H1 (cell line): ENCODE data around the gene MYL6B. TPM values are rescaled to one million over a fixed set of nuclear protein-coding genes. Genes with fewer than 3 reads are reported as not detected.

Source experiments
- CTCF ChIA-PET: fragments of 300-600 bp; sonication (Branson Sonifier 250); formaldehyde crosslinking; loops from one replicate; lab custom pipeline; 2021; ENCODE audit not compliant: partially characterized antibody; lab: Charles Lee
- POLR2A ChIA-PET: fragments of 300-600 bp; sonication (Branson Sonifier 250); formaldehyde crosslinking; loops from one replicate; lab custom pipeline; 2021; ENCODE audit warnings: inconsistent platforms; ENCODE audit not compliant: partially characterized antibody; lab: Charles Lee
- DNase-seq, 2 experiments: peaks; one replicate each; pipeline versions ENCODE4 v3.0.0 to v3.0.0-alpha.2; 2010 to 2022; ENCODE audit warnings: low spot score in 2 of 2, low read depth in 1 of 2, mixed read lengths in 1 of 2
- FAIRE-seq: peaks from 2 replicates; lab custom pipeline; 2011; peaks lifted over from hg19 to GRCh38; lab: Jason Lieb, UNC
- H2AFZ ChIP-seq: 2 replicates; pipeline ENCODE4 v1.8.1; 2012; ENCODE audit warnings: low read length, inconsistent platforms
- H2AK5ac ChIP-seq: 2 replicates; pipeline ENCODE4 v1.6.1; 2013; ENCODE audit warnings: low read depth, low read length
- H2BK120ac ChIP-seq: replicated peaks from 2 replicates; pipeline ENCODE3; 2013; ENCODE audit warnings: low read depth, low read length, inconsistent platforms
- H2BK12ac ChIP-seq: 2 replicates; pipeline ENCODE4 v1.6.1; 2013; ENCODE audit warnings: low read depth, low read length
- H2BK15ac ChIP-seq: 2 replicates; pipeline ENCODE4 v1.6.1; 2013; ENCODE audit warnings: low read length
- H2BK20ac ChIP-seq: 2 replicates; pipeline ENCODE4 v1.6.1; 2013; ENCODE audit warnings: low read length
- H2BK5ac ChIP-seq: 2 replicates; pipeline ENCODE4 v1.6.1; 2013; ENCODE audit warnings: low read depth, low read length
- H3K14ac ChIP-seq: 2 replicates; pipeline ENCODE4 v1.6.1; 2013; ENCODE audit warnings: inconsistent platforms; ENCODE audit not compliant: insufficient read length
- H3K18ac ChIP-seq: 2 replicates; pipeline ENCODE4 v1.6.1; 2013; ENCODE audit warnings: low read length; ENCODE audit errors: extremely low read depth
- H3K23ac ChIP-seq: 2 replicates; pipeline ENCODE4 v1.6.1; 2013; ENCODE audit warnings: inconsistent platforms; ENCODE audit not compliant: insufficient read length
- H3K23me2 ChIP-seq: 2 replicates; pipeline ENCODE4 v1.6.1; 2013; ENCODE audit warnings: low read depth, low read length
- H3K27ac ChIP-seq: 2 replicates; pipeline ENCODE4 v1.6.1; 2011; ENCODE audit warnings: low read depth, low read length, inconsistent platforms
- H3K27me3 ChIP-seq, 4 experiments: replicated peaks in 1 of 4; 1 replicate in 1 of 4; 2 replicates in 3 of 4; pipeline versions ENCODE4 v1.6.1 to v1.8.1; 2011 to 2013; ENCODE audit warnings: low read length in 3 of 4, mild to moderate bottlenecking in 3 of 4, inconsistent platforms in 2 of 4, mixed read lengths in 2 of 4, moderate library complexity in 1 of 4; ENCODE audit not compliant: control insufficient read depth in 3 of 4, insufficient read depth in 3 of 4; ENCODE audit errors: extremely low read depth in 1 of 4
- H3K36me3 ChIP-seq, 4 experiments: 2 replicates each; pipeline versions ENCODE4 v1.6.1 to v1.8.1; 2011 to 2013; ENCODE audit warnings: mild to moderate bottlenecking in 4 of 4, low read length in 3 of 4, moderate library complexity in 2 of 4, control low read depth in 1 of 4, inconsistent platforms in 1 of 4; ENCODE audit not compliant: insufficient read depth in 4 of 4, control insufficient read depth in 2 of 4
- H3K4ac ChIP-seq: replicated peaks from 2 replicates; pipeline ENCODE3; 2013; ENCODE audit warnings: low read length, low read depth, mixed read lengths, inconsistent platforms; ENCODE audit not compliant: insufficient read length
- H3K4me1 ChIP-seq, 4 experiments: replicated peaks in 1 of 4; 1 replicate in 1 of 4; 2 replicates in 3 of 4; pipeline versions ENCODE4 v1.6.1 to v1.8.1; 2011 to 2013; ENCODE audit warnings: low read length in 3 of 4, inconsistent platforms in 2 of 4, mixed read lengths in 1 of 4; ENCODE audit not compliant: insufficient read depth in 4 of 4, control insufficient read depth in 3 of 4
- H3K4me2 ChIP-seq, 2 experiments: 2 replicates each; pipeline versions ENCODE4 v1.6.1 to v1.8.1; 2011 to 2013; ENCODE audit warnings: low read depth in 2 of 2, low read length in 2 of 2, control low read depth in 1 of 2, inconsistent platforms in 1 of 2, mild to moderate bottlenecking in 1 of 2; ENCODE audit not compliant: insufficient read depth in 1 of 2
- H3K4me3 ChIP-seq, 4 experiments: fragments of 200-600, 300-600 bp in 1 of 4; sonication (generic), shearing (Covaris generic), sonication (Bioruptor Twin) in 1 of 4; 2 replicates each; pipeline versions ENCODE4 v1.5.1 to v1.8.1; 2011 to 2016; ENCODE audit warnings: low read length in 4 of 4, low read depth in 3 of 4, control low read depth in 2 of 4, inconsistent platforms in 2 of 4, mild to moderate bottlenecking in 2 of 4, mixed read lengths in 1 of 4, moderate library complexity in 1 of 4; ENCODE audit not compliant: insufficient read depth in 2 of 4; ENCODE audit errors: extremely low read depth in 1 of 4
- H3K56ac ChIP-seq: replicated peaks from 2 replicates; pipeline ENCODE3; 2013; ENCODE audit warnings: low read depth, mild to moderate bottlenecking, mixed read lengths, low read length, inconsistent platforms; ENCODE audit not compliant: insufficient read length
- H3K79me1 ChIP-seq: 2 replicates; pipeline ENCODE4 v1.6.1; 2013; ENCODE audit warnings: low read depth, low read length, control low read depth
- H3K79me2 ChIP-seq, 2 experiments: 2 replicates each; pipeline versions ENCODE4 v1.6.1 to v1.8.1; 2012 to 2013; ENCODE audit warnings: low read length in 2 of 2, mild to moderate bottlenecking in 2 of 2, inconsistent platforms in 1 of 2; ENCODE audit not compliant: insufficient read depth in 2 of 2, control insufficient read depth in 1 of 2
- H3K9ac ChIP-seq, 4 experiments: replicated peaks in 1 of 4; 1 replicate in 1 of 4; 2 replicates in 3 of 4; pipeline versions ENCODE4 v1.6.1 to v1.8.1; 2011 to 2013; ENCODE audit warnings: low read depth in 3 of 4, low read length in 3 of 4, control low read depth in 2 of 4, mild to moderate bottlenecking in 2 of 4, moderate library complexity in 2 of 4, inconsistent platforms in 1 of 4; ENCODE audit errors: extremely low read depth in 1 of 4
- H3K9me3 ChIP-seq, 2 experiments: 2 replicates each; pipeline versions ENCODE4 v1.6.1 to v1.8.1; 2012 to 2013; ENCODE audit warnings: mild to moderate bottlenecking in 2 of 2, moderate library complexity in 2 of 2, control low read depth in 1 of 2, inconsistent platforms in 1 of 2, low read depth in 1 of 2, low read length in 1 of 2, mixed read lengths in 1 of 2; ENCODE audit not compliant: insufficient read depth in 2 of 2
- H4K20me1 ChIP-seq, 2 experiments: replicated peaks in 1 of 2; 2 replicates each; pipeline versions ENCODE3 to v1.8.1; 2011 to 2013; ENCODE audit warnings: inconsistent platforms in 2 of 2, low read length in 2 of 2, mild to moderate bottlenecking in 1 of 2; ENCODE audit not compliant: insufficient read depth in 2 of 2, control insufficient read depth in 1 of 2
- H4K5ac ChIP-seq: 2 replicates; pipeline ENCODE4 v1.6.1; 2013; ENCODE audit warnings: low read length, low read depth, mixed read lengths, inconsistent platforms; ENCODE audit not compliant: insufficient read length
- H4K8ac ChIP-seq: 2 replicates; pipeline ENCODE4 v1.8.0; 2013; ENCODE audit warnings: mild to moderate bottlenecking, moderate library complexity, low read length, inconsistent platforms; ENCODE audit not compliant: insufficient read depth; ENCODE audit errors: extremely low read depth
- H4K91ac ChIP-seq: replicated peaks from 2 replicates; pipeline ENCODE3; 2013; ENCODE audit warnings: low read length, mixed read lengths, inconsistent platforms; ENCODE audit not compliant: insufficient read length
- HDAC2 ChIP-seq, 2 experiments: fragments of 300-600 bp in 1 of 2; sonication (generic) in 1 of 2; IDR thresholded peaks; 2 replicates each; pipeline ENCODE4 v1.6.1; 2011 to 2012; ENCODE audit warnings: low read depth in 2 of 2, low read length in 2 of 2, mild to moderate bottlenecking in 2 of 2, moderate library complexity in 2 of 2, borderline replicate concordance in 1 of 2, inconsistent platforms in 1 of 2
- WGBS, 2 experiments: shearing (Covaris generic) in 1 of 2; methylation state at CpG; one replicate each; pipeline versions ENCODE4 v1.1.6 to v1.1.7; 2013 to 2015; ENCODE audit warnings: low lambda C conversion rate in 2 of 2, mixed read lengths in 2 of 2, inconsistent platforms in 1 of 2, low coverage in 1 of 2, missing lambda C conversion rate in 1 of 2; ENCODE audit not compliant: insufficient replicate concordance in 2 of 2, insufficient coverage in 1 of 2, insufficient read length in 1 of 2; ENCODE audit errors: extremely low coverage in 1 of 2, missing lambda C conversion rate in 1 of 2; 5-methylcytosine and 5-hydroxymethylcytosine counted together
- polyA plus RNA-seq, 7 experiments: library from polyadenylated mRNA; depleted of rRNA in 3 of 7; stranded (reverse) in 5 of 7; unstranded in 2 of 7; fragments of >200 nt in 5 of 7; fragments of 200-250 nt in 2 of 7; gene quantifications; 1 replicate in 5 of 7; 2 replicates in 1 of 7; 4 replicates in 1 of 7; pipeline versions ENCODE4 v1.2.1 to v1.2.3, GENCODE V29; 2011 to 2013; ENCODE audit warnings: missing spikeins in 2 of 7, mixed read lengths in 2 of 7
- total RNA-seq: library from RNA; stranded (reverse); fragmentation: NEBNext Ultra II Directional; extraction: Animal tissue kit (Norgen Biotek cat#: 25700); gene quantifications from 2 replicates; pipeline ENCODE4 v1.2.1, GENCODE V29; 2021
- TF ChIP-seq, protein P1 (sequence below): IDR thresholded peaks from 2 replicates; pipeline ENCODE4 v1.6.1; 2012; ENCODE audit warnings: inconsistent platforms

Gene MYL6B
- total and polyA plus RNA-seq, 2 of the 8 experiments (the other 6 are each of a cell fraction or from before 2014, with no cell fraction given): 163 to 202 TPM

DNA sequence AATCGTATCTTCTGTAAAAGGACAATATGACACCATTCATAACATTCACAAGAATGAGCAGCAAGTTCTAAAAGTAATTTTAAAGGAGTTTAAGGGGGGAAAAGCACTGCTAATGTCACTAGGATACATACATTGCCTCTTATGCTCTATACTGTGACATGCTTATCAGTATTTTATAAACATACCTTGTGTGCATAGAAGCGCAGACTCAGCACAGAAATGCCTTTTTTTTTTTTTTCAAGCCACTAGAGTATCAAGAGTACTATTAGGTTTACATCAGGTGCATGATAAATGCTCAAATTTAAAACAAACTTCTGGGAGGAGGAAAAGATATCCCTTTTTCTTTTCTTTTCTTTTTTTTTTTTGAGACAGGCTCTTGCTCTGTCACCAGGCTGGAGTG lies 50.5 kb downstream of the MYL6B start:
- H2BK5ac ChIP-seq: no peak overlapping the region
- no peak overlapping the region for H4K5ac ChIP-seq
- H3K9ac ChIP-seq: no peak overlapping the region
- POLR2A ChIA-PET: interaction anchor here (1.0 to 17.4 kb wide), 9 partner anchors 10 to 86 kb away, joined by 3 to 203 read pairs (median 8); partner anchors contain the start of genes ANKRD52, RNF41 and SMARCC2
- no peak overlapping the region for H2AFZ ChIP-seq
- H3K36me3 ChIP-seq: peaks cover 11 to 31% (median 21%) of the 10 kb centered on the region in 4 experiments
- no peak overlapping the region for H3K14ac ChIP-seq
- no peak overlapping the region for H2BK12ac ChIP-seq
- no peak overlapping the region for H2BK15ac ChIP-seq
- H2AK5ac ChIP-seq: no peak overlapping the region
- H3K23ac ChIP-seq: no peak overlapping the region
- CTCF ChIA-PET: interaction anchor here (0.6 to 12.3 kb wide), 6 partner anchors 7 to 124 kb away, joined by 3 to 111 read pairs (median 8); partner anchors contain the start of genes ANKRD52, RNF41 and SMARCC2
- no peak overlapping the region for H3K56ac ChIP-seq
- no peak overlapping the region for H3K18ac ChIP-seq
- no peak overlapping the region for H2BK20ac ChIP-seq
- H3K4me1 ChIP-seq: no peaks in the 10 kb centered on the region
- H3K27me3 ChIP-seq: no peaks in the 10 kb centered on the region
- no peaks in the 10 kb centered on the region for H3K9me3 ChIP-seq
- TF ChIP-seq, protein P1, sequence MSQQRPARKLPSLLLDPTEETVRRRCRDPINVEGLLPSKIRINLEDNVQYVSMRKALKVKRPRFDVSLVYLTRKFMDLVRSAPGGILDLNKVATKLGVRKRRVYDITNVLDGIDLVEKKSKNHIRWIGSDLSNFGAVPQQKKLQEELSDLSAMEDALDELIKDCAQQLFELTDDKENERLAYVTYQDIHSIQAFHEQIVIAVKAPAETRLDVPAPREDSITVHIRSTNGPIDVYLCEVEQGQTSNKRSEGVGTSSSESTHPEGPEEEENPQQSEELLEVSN: no peak
- no peak for TF ChIP-seq HDAC2 (IDR thresholded peaks at IDR 0.05; ENCODE audit: borderline replicate concordance in 1 of 2, low read depth in 2 of 2, low read length in 2 of 2)
- DNase-seq (no peak), FAIRE-seq (no peak)
- H3K79me1 ChIP-seq: no peaks in the 10 kb centered on the region
- H3K79me2 ChIP-seq: no peaks in the 10 kb centered on the region
- no peak overlapping the region for H2BK120ac ChIP-seq
- no peak overlapping the region for H4K91ac ChIP-seq
- no peaks in the 10 kb centered on the region for H3K23me2 ChIP-seq
- H3K4me3 ChIP-seq: no peak overlapping the region
- 95% methylated on average over 2 of the region's 2 CpGs; no CpG with 5 or more reads in 1 of the 2 experiments for WGBS, 2 experiments
- H4K20me1 ChIP-seq: no peaks in the 10 kb centered on the region
- H3K4ac ChIP-seq: no peak overlapping the region
- H3K4me2 ChIP-seq: no peak overlapping the region
- H4K8ac ChIP-seq: no peak overlapping the region
- no peak overlapping the region for H3K27ac ChIP-seq
